Central memory CD4-positive, alpha-beta T cell (primary cell): ENCODE measurements around the gene PRRX2.
"Not testable (repeated sequence)": the region's sequence is repeated elsewhere in the genome, so short reads cannot be mapped to it uniquely, and the experiment has no call there.

ENCODE experiments used
- DNase-seq: peaks from one replicate; pipeline ENCODE4 v3.0.0; 2022

Gene PRRX2

DNA sequence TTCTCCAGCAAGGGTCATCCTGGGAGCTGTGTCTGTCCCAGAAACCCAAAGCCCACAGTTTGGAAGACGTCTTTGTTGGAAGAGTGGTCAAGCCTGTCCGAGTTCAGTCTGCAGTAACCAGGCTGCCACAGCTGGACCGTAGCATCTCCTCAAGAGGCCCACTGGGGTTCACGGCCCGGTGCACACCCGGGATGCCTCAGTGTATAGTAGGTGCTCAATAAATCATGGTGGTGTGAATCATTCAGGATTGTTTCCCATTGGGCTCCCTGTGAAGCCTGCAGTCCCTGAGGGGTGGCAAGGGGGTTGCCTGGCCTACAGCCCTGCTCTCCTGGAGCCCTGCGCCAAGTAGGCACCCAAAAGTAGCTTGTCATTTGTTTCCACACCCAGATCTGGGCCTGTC lies 10.3 kb upstream of the PRRX2 start:
- no peak for DNase-seq

DNA sequence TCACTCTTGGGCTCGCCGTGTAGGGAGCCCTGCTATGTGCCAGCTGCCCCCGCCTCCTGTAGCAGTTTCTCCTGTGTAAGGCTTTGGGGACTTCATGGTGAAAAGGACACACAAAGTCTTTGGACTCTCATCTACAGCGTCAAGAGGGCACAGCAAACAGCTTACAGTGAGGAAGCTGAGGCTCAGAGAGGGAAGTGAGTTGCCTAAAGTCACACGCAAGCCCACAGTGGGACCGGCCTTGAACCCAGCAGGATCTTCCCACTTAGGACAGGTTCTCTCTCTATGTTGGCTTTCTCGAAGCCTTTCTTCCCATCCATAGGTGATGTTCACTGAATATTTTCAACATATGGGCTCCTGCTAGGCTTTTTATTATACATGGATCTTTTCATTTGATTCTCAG lies 9.8 kb upstream of the PRRX2 start:
- DNase-seq: no peak

DNA sequence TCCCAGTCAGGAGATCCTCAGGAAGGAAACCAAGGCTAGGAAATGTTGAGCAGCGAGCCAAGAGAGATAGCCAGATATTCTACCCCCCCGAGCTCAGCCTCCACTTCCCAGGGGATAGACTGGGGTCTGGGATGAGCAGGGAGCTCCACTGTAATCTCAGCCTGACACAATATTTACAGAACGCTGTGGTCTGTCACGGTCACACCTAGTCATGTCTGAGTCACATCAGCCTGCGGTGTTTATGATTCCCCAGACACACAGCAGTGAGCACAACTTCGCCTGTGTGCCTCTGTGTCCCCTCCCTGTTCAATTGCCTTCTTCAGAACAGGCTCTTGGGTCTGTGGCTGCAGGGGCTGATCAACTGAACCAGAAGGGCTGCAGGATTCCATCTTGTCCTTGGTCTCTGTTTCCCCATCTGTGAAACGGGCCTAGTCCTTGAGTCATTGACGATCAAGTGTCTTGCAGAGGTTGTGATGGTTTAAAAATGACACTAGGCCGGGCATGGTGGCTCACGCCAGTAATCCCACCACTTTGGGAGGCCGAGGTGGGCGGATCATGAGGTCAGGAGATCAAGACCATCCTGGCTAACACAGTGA lies 8.6 kb upstream of the PRRX2 start:
- no peak for DNase-seq

DNA sequence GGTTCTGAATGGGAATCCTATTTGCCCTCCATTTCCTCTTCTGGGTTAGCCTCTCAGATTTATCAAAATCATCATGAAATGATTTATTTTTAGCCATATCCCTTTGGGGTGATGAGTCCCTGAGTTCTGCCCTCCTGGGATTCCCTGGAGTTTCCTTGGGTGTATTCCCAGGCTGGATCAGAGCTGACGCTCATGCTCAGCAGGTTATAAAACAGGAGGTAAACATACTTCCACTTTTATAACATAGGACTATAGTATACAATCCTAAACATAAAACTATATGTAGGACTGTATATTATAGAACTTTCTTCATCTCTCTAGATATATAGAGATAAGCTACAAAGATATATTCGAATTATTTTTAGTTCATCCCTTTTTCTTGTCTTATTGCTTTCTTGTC lies 4.4 kb upstream of the PRRX2 start:
- no peak for DNase-seq

DNA sequence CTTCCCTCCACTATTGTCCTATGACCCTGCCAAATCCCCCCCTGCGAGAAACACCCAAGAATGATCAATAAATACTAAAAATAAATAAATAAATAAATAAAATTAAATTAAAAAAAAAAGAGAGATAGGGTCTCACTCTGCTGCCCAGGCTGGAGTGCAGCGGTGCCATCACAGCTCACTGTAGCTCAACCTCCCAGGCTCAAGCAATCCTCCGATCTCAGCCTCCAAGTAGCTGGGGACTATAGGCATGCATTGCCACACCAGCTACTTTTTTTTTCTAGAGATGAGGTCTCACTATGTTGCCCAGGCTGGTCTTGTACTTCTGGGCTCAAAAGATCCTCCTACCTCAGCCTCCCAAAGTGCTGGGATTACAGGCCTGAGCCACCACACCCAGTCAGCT lies 3.2 kb upstream of the PRRX2 start:
- not testable (repeated sequence) for DNase-seq

DNA sequence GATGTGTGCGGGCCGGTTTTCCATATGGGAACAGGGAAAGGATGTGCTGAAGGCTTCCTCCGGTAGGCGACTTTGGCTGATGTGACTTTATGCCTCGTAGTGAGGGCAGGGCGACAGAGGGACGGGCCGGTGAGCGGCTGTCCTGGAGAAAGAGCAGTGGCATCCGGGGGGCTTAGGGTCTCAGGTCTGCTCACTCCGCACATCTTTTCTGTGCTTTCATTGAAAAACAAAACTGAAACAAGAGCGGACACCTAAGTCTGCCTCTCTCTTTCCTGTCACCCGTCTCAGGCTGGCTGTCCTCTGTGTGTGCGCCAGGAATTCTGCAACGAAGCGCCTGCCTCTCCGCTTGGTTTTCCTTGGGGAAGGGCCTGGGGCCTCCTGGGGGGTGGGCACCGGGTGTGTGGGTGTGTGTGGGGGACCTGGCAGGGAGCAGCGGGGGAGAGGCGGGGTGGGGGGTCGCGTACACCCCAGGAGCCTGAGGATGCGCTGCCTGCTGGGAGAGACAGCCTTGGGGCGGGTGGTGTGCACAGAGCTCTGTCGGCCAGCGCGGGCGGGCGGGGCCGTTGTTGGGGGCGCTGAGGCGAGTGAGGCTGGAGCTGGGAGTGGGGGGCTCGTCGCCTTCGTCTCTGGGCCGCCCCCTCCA lies 580 bp upstream of the PRRX2 start:
- DNase-seq: no peak

DNA sequence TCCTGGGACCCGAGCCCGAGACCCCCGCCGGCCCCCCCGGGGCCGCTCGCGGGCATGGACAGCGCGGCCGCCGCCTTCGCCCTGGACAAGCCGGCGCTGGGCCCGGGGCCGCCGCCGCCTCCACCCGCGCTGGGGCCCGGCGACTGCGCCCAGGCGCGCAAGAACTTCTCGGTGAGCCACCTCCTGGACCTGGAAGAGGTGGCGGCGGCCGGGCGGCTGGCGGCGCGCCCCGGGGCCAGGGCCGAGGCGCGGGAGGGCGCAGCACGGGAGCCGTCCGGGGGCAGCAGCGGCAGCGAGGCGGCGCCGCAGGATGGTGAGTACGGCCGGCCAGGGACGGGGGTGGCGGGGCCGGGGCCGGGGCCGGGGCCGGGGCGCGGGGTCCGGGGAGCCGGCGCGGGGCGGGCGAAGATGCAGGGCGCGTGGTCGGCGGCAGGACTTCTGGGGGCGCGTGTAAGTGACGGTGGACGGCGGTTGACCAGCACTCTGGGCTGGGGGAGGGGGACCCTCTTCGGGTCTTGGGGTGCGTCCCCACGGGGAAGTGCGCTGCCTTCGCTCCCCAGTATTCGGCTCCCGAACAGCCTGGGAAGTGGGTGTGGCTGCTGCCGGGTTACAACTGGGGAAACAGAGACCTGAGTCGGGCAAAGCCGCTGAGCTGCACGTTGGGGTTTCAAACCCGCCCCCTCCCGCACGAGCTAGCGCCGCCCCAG lies 520 bp downstream of the PRRX2 start:
- DNase-seq: no peak

DNA sequence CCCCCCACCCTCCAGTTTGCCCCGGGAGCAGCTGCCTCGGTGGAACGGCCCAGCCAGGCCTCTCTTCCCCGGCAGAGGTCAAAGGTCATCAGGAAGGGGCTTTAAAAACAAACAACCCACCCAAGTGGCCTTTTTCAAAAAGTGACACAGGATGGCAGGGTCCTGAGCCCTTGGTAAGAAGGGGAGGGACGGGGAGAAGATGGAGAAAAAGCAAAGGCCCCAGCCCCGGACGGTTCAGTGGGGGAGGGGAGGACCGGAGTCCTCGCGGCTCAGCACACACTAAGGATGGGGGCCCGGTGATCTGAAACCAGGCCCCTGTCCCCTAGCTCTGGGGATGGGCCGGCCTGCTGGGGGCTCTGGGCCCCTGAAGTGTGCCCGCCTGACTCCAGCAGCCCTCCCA lies 1.1 kb downstream of the PRRX2 start:
- no peak for DNase-seq

DNA sequence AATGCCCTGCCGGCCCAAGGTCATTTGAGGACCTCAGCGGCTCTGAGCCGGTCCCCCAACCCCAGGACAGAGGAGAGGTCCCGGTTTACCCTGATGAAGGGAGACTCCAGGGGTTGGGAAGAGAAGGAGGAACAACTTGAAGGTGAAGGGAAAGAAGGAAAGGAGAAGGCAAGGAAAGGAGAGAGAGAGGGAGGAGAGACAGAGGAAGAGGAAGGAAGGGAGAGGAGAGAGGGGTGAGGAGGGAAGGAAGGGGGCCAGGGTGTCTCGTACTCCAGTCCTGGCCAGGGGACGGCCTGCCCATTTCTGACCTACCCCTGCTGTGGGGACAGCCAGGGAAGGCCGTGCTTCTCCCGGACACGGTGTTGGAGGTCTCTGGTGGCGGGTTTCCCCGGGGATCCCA lies 1.9 kb downstream of the PRRX2 start:
- DNase-seq: no peak

DNA sequence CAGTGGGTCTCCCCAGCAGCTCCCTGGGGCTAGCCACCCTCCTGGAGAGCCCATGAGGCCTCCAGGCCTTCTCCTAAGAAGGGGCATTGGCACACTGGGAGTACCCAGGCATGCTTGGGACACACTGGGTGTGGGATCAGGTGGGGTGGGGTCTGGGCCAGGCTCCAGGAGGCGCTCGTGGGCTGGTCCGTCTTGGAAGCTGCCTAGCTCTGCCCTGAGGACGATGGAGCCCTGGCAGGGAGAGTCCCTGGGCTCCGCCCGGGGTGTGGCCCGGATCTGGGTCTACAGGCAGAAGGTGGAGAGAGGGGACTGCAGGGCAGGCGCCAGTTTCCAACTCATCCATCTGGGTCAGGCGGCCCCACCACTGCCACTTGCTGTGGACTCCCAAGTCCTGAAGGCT lies 2.4 kb downstream of the PRRX2 start:
- no peak for DNase-seq

DNA sequence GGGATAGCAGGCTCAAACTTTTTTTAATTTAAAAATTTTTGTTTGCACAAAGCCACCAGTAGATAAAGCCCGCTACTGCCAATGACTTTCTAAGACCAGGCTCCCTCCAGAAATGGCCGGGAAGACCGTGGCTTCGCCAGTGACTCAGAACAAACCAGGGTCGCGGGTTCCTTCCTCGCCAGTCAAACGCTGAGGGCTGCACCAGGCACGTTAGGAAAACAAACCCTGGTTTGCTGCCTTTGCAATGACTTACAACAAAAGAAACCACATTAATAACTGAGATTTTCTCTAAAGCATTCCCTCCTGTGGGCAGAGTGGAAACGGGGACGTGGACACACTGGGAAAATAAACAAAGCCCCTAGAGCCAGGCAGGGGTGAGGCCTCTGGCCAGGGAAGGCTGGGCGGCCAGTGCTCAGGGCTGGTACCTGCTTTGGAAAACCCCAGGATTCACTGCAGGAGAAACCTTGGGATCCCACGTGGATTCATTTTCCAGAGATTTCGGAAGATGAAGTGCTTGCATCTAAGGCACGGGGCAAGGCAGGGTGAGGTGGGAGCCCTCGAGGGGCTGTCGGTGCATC lies 3.8 kb downstream of the PRRX2 start:
- DNase-seq: no peak

DNA sequence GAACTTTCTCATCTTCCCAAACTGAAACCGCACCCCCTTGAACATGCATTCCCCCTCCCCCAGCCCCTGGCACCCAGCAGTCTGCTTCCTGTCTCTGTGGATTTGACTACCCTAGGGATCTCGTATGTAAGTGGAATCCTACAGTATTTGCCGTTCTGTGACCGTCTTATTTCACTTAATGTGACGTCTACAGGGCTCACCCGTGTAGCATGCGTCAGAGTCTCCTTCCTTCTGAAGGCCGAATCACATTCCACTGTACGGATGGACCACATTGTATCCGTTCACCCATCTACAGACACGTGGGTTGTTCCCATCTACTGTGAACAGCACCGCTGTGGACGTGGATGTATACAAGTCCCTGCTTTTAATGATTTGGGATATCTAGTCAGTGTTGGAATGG lies 4.5 kb downstream of the PRRX2 start:
- no peak for DNase-seq

DNA sequence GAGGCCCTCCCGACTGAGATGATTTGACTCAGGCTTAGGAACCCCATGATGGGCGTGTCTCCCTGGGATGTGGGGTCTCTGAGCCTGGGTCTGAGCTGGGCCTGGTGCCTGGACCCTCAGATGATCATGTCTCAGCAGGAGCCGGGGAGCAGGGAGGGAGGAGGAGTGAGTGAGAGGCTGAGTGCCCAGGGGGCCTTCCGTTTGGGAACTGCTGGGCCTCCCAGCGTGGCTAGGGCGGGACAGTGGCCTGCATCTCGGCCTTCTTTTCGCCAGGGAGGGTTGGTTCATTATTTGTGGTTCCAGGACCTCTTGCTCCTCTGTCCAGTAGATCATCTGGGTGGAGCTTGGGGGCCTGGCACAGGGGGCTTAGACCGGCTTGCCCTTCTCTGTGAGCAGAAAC lies 5.6 kb downstream of the PRRX2 start:
- DNase-seq: no peak

DNA sequence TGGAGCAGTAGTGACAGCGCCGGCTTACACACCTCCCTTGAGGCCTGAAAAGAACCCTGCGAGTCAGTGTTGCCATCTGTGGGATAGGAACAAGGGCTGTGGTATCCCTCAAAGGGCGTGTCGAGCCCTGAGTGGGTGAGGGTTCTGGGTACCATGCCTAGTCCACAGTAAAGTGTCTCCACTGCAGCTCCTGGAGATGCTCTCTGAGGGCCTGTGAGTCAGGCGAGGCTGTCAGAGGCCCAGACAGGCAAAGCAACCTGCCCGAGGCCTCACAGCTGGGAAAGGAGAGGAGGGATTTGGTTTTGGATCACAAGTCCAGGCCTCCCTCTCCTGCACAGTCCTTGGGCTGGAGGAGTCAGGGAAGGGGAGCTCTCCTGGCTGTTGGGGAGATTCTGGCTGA lies 6.1 kb downstream of the PRRX2 start:
- no peak for DNase-seq

DNA sequence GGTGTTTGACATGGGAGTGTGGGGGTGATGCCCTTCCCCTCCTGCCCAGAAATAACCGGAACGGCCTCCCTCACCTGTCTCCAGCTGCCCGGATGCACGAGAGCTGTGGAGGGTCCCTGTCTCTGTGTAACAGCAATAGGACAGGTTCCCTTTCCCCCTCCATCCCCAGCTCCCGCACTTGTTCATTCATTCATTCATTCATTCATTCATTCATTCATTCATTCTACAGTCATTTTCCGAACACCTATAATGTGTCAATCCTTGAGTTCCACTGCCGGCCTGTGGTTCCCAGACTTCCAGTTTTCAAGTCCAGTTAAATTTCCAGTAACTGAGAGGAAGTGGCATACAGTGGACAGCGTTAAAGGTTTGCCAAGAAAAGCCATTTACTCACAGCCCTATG lies 7.3 kb downstream of the PRRX2 start:
- DNase-seq: no peak

DNA sequence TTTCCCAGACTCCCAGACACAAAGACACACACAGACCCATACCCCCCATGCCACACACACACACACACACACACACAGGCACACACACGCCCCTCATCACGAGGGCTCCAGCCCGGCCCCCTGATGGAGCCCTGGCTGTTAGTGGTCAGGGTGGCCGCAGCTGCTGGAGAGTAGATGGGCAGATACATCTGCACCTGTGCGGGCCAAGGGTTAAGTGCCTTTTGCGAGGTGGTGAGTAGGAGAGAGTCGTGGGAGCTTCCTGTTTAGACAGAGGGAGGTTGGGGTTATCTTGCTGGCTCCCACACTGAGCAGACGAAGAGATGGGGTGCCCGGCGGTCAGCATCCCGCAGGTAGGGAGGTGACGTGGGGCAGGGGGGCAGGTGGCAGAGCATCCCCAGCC lies 8.2 kb downstream of the PRRX2 start:
- no peak for DNase-seq

DNA sequence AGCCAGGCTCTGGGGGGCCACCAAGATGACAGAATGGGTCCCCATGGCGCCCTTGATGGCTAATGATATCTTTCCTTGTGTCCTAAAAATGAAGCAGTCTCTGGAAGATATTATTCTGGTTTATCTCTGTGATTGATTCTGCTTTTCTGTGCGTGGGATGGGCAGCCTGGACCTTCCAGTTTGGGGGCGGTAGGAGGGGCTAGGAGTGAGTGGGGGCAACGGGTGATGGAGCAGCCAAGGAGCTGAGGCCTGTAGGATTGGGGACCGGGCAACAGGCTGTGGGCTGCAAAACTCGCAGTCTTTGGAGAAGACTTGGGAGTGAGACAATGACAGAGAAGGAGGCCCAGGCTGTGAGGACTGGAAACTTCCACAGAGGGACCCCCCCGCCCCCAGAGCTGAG lies 8.8 kb downstream of the PRRX2 start:
- no peak for DNase-seq

DNA sequence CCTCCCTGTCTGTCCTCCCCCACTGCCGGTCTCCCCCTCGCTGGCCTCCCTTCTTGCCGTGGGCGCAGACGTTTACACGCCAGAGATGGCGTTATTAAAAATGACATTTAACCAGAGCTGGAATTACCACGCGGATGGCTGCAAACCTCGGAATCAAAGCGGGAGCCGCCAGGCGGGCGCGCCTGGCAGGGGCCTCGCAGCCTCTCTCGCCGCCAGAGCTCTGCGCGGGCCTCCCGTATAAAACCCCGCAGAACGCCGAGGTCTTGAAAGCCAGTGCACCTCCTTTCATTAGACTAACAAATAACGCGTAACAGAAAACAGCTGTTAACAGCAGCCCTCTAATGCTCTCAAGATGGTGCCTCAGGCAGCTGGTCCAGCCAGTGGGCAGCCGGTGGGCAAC lies 10.2 kb downstream of the PRRX2 start:
- DNase-seq: no peak

DNA sequence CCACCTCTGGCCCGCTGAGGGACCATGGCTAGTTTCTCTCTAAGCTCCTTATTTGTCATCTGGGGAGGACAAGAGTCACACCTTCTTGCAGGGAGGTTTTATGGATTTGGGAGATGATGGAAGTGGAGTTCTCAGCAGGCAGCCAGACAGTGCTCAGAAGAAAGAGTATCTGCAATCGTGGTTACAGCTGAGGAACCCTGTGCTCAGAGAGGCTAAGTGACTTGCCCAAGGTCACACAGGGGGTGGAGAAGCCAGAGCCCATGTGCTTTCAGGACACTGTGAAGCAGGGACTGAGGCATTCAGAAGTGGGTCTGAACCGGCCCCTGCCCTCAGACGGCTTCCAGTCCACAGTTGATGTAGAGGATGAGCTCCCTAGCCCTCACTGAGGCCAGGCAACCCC lies 10.8 kb downstream of the PRRX2 start:
- DNase-seq: no peak

DNA sequence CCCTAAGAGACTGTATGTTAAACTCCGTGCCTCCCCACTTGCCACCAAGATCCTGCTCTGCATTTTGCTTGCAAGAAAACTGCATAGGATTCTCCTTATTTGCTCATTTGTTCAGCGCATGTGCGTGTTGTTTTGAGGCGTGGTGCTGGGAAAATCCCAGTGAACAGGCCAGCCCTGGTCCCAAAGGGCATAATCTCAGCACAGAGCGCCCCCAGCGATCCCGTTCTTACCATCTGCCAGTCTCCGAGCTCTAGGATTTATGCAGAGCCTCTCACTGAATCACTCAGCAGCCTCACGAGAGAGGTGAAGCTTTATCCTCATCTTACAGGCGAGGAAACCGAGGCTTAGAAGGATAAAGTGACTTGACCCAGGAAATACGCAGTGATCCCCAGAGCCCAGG lies 11.5 kb downstream of the PRRX2 start:
- no peak for DNase-seq

DNA sequence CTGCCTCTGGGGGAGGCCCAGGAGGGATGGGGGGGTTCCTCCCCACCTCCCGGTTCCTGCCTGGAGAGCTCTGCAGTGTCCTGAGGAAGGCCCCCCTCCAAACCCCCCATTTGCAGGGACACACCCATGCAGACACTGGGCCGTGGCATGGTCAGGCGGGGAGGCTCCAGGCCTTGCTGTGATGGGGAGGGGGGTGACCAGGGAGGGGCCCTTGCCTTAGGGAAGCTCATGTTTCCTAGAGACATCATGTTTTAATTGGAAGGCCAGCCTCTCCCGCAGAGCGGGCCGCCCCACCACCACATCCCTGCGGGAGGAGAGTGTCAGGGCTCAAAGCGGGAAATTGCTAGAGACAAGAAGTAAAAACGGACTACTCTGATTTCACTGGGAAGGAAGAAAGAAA lies 12.0 kb downstream of the PRRX2 start:
- DNase-seq: no peak

DNA sequence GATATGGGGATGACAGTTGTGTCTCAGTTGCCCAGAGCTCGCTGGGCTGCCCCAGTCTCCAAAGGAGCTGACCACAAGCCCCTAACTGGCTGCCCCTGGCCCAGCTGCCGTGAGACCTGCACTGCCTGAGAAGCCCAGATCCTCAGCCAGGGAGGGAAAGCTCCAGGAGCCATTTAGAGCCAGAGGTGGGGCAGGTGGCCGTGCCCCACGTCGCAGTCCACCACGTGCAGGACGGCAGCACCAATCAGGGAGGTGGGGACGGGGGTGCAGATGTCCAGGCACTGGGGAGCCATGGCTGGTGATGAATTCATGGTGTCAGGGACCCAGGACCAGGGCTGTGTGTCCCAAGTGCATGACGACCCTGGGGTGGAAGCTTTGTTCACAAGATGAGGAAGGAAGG lies 13.4 kb downstream of the PRRX2 start:
- DNase-seq: no peak

DNA sequence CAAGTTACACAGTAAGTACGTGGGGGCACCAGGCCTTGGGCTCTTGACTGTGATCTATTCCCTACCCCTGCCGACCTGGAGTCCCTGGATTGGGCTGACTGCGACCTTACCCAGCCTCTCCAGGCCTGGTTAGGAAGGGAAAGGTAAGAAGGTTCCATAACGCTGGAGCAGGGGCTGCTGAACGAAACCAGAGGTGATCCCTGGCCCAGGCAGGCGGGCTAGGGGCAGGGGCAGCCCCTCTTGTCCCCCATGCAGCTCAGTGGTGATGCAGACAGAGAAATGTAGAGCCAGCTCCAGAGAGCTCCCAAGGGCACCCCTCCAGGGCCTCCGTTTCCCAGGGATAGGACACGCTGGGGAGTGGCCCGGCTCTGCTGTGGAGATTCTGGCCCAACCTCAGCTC lies 14.1 kb downstream of the PRRX2 start:
- no peak for DNase-seq

DNA sequence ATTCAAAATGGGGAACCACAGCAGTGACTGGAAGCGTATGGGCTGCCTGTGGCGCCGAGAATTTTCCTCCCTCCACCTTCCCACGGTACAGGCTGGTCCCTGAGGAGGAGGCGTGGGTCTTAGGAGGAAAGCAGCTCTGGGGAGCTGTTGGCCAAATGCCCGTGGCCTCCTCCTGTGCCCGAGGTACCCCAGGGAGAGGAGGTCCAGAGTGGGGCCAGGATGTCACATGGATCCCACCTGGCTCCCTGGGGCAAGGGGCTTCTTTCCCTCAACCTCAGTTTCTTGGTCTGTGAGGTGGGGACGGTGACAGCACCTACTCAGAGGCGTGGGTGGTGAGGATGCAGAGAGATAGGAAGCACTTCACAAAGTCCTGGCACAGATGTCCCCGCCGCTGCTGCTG lies 16.5 kb downstream of the PRRX2 start:
- DNase-seq: no peak
